Neural crest cell (in vitro differentiated cells): ENCODE results near the gene KCNQ1OT1. TPM values are rescaled to one million over a fixed set of nuclear protein-coding genes. Genes with fewer than 3 reads are reported as not detected.

Experiments used
- DNase-seq: peaks from one replicate; pipeline ENCODE4 v3.0.0; 2021; ENCODE audit warnings: low read depth, mixed read lengths, low spot score
- H3K27ac Mint-ChIP-seq: one replicate; pipeline ENCODE4 v1.8.0; 2021; ENCODE audit warnings: mild to moderate bottlenecking, mixed read lengths; ENCODE audit not compliant: unreplicated experiment
- H3K27me3 Mint-ChIP-seq: 2 replicates; pipeline ENCODE4 v1.8.0; 2021; ENCODE audit warnings: low read depth, mild to moderate bottlenecking, mixed read lengths
- H3K36me3 Mint-ChIP-seq: 2 replicates; pipeline ENCODE4 v1.8.0; 2021; ENCODE audit warnings: low read depth, mild to moderate bottlenecking, mixed read lengths
- H3K4me1 Mint-ChIP-seq: 2 replicates; pipeline ENCODE4 v1.8.0; 2021; ENCODE audit warnings: mixed read lengths
- H3K4me3 Mint-ChIP-seq: one replicate; pipeline ENCODE4 v1.8.0; 2021; ENCODE audit warnings: mild to moderate bottlenecking, mixed read lengths
- H3K9me3 Mint-ChIP-seq: 2 replicates; pipeline ENCODE4 v1.8.0; 2021; ENCODE audit warnings: mixed read lengths
- CTCF ChIP-seq: fragments of 200-600 bp; sonication (generic); conservative IDR thresholded peaks from 2 replicates; pipeline ENCODE4 v1.5.0; 2021; ENCODE audit warnings: antibody characterized with exemption, mild to moderate bottlenecking
- total RNA-seq: library from RNA; stranded (reverse); gene quantifications from 2 replicates; pipeline ENCODE4 v1.2.1, GENCODE V29; 2021

Gene KCNQ1OT1
- total RNA-seq, 1 donor from 2014 or later = 2.3 TPM

- Mint-ChIP-seq H3K27me3 (no peaks in the 10 kb centered on the region), H3K27ac (no peak overlapping the region), H3K36me3 (no peaks in the 10 kb centered on the region), H3K9me3 (no peaks in the 10 kb centered on the region), H3K4me3 (no peak overlapping the region), H3K4me1 (peaks cover 71% of the 10 kb centered on the region)
- TF ChIP-seq CTCF = peak; percentile 58
- DNase-seq = no peak
These were observed 7.6 kb downstream of the KCNQ1OT1 start for GRCh38 chr11:2691991-2692875.

- no peaks in the 10 kb centered on the region for H3K27me3 Mint-ChIP-seq
- TF ChIP-seq CTCF = no peak
- peaks cover 63% of the 10 kb centered on the region for H3K4me1 Mint-ChIP-seq
- no peaks in the 10 kb centered on the region for H3K9me3 Mint-ChIP-seq
- DNase-seq = no peak
- no peak overlapping the region for H3K27ac Mint-ChIP-seq
- H3K36me3 Mint-ChIP-seq = no peaks in the 10 kb centered on the region
- no peak overlapping the region for H3K4me3 Mint-ChIP-seq
These were observed 8.4 kb downstream of the KCNQ1OT1 start for GRCh38 chr11:2691355-2691761.

GRCh38 chr11:2690596-2691354 lies 9.0 kb downstream of the KCNQ1OT1 start:
- peaks cover 61% of the 10 kb centered on the region for H3K4me1 Mint-ChIP-seq
- no peak for DNase-seq
- H3K27me3 Mint-ChIP-seq = no peaks in the 10 kb centered on the region
- H3K36me3 Mint-ChIP-seq = no peaks in the 10 kb centered on the region
- TF ChIP-seq CTCF = no peak
- H3K9me3 Mint-ChIP-seq = no peaks in the 10 kb centered on the region
- peak overlapping the region; percentile 42 for H3K4me3 Mint-ChIP-seq
- H3K27ac Mint-ChIP-seq = peak overlapping the region; percentile 73

- no peaks in the 10 kb centered on the region for H3K36me3 Mint-ChIP-seq
- H3K4me3 Mint-ChIP-seq = no peak overlapping the region
- H3K27me3 Mint-ChIP-seq = no peaks in the 10 kb centered on the region
- no peak for DNase-seq
- H3K27ac Mint-ChIP-seq = peak overlapping the region; percentile 73
- no peaks in the 10 kb centered on the region for H3K9me3 Mint-ChIP-seq
- peaks cover 53% of the 10 kb centered on the region for H3K4me1 Mint-ChIP-seq
- TF ChIP-seq CTCF = no peak
These were observed 9.9 kb downstream of the KCNQ1OT1 start for GRCh38 chr11:2689651-2690575.
